ENCODE measurements around the gene ITGBL1. TPM values are rescaled to one million over a fixed set of nuclear protein-coding genes. Genes with fewer than 3 reads are reported as not detected.

The ITGBL1 gene
- total RNA-seq, 2 experiments from 2014 or later = not detected

GRCh38 chr13:101552786-101553185, 100.3 kb downstream of the ITGBL1 start:
- no peaks in the 10 kb centered on the region for H3K36me3 Mint-ChIP-seq
- no peak overlapping the region for H3K4me3 Mint-ChIP-seq
- no peaks in the 10 kb centered on the region for H3K9me3 Mint-ChIP-seq
- intact Hi-C loops (cut with micrococcal nuclease) = no loop called here
- peaks cover 1% of the 10 kb centered on the region for H3K27me3 Mint-ChIP-seq
- no peaks in the 10 kb centered on the region for H3K4me1 Mint-ChIP-seq (ENCODE audit: low read depth)
- H3K27ac Mint-ChIP-seq = no peak overlapping the region
- no peak for DNase-seq
- ChIA-PET CTCF (no interaction called here), POLR2A (no interaction called here)

- intact Hi-C loops (cut with micrococcal nuclease) = no loop called here
- CTCF ChIA-PET = interaction anchor here (0.7 kb wide), 1 partner anchor 380 kb away, joined by 3 read pairs; no protein-coding TSS in a partner anchor
- H3K9me3 Mint-ChIP-seq = no peaks in the 10 kb centered on the region
- H3K36me3 Mint-ChIP-seq = no peaks in the 10 kb centered on the region
- peaks cover 5% of the 10 kb centered on the region for H3K27me3 Mint-ChIP-seq
- no peak overlapping the region for H3K4me3 Mint-ChIP-seq
- POLR2A ChIA-PET = no interaction called here
- H3K27ac Mint-ChIP-seq = no peak overlapping the region
- DNase-seq = no peak
- no peaks in the 10 kb centered on the region for H3K4me1 Mint-ChIP-seq (ENCODE audit: low read depth)
These were observed 102.1 kb downstream of the ITGBL1 start for GRCh38 chr13:101554420-101555125.

GRCh38 chr13:101555610-101556009, 103.1 kb downstream of the ITGBL1 start:
- Mint-ChIP-seq H3K9me3 (no peaks in the 10 kb centered on the region), H3K27ac (no peak overlapping the region), H3K27me3 (peaks cover 7% of the 10 kb centered on the region), H3K4me1 (ENCODE audit: low read depth) (no peaks in the 10 kb centered on the region), H3K36me3 (no peaks in the 10 kb centered on the region), H3K4me3 (no peak overlapping the region)
- ChIA-PET CTCF (no interaction called here), POLR2A (no interaction called here)
- intact Hi-C loops (cut with micrococcal nuclease) = no loop called here
- no peak for DNase-seq

- Mint-ChIP-seq H3K36me3 (no peaks in the 10 kb centered on the region), H3K27me3 (peaks cover 11% of the 10 kb centered on the region), H3K4me3 (no peak overlapping the region), H3K9me3 (no peaks in the 10 kb centered on the region), H3K27ac (no peak overlapping the region), H3K4me1 (ENCODE audit: low read depth) (no peaks in the 10 kb centered on the region)
- no peak for DNase-seq
- ChIA-PET CTCF (no interaction called here), POLR2A (no interaction called here)
- intact Hi-C loops (cut with micrococcal nuclease) = no loop called here
These were observed 104.2 kb downstream of the ITGBL1 start for GRCh38 chr13:101556676-101557123.

- no peak overlapping the region for H3K4me3 Mint-ChIP-seq
- H3K27me3 Mint-ChIP-seq = peaks cover 4% of the 10 kb centered on the region
- ChIA-PET CTCF (no interaction called here), POLR2A (no interaction called here)
- no peak for DNase-seq
- no peaks in the 10 kb centered on the region for H3K9me3 Mint-ChIP-seq
- H3K36me3 Mint-ChIP-seq = no peaks in the 10 kb centered on the region
- intact Hi-C loops (cut with micrococcal nuclease) = no loop called here
- H3K27ac Mint-ChIP-seq = no peak overlapping the region
- no peaks in the 10 kb centered on the region for H3K4me1 Mint-ChIP-seq (ENCODE audit: low read depth)
These were observed 112.8 kb downstream of the ITGBL1 start for GRCh38 chr13:101565317-101565716.

GRCh38 chr13:101567841-101568240, 115.4 kb downstream of the ITGBL1 start:
- Mint-ChIP-seq H3K9me3 (no peaks in the 10 kb centered on the region), H3K27me3 (no peaks in the 10 kb centered on the region), H3K4me1 (ENCODE audit: low read depth) (no peaks in the 10 kb centered on the region), H3K36me3 (no peaks in the 10 kb centered on the region), H3K27ac (no peak overlapping the region), H3K4me3 (no peak overlapping the region)
- CTCF ChIA-PET = no interaction called here
- intact Hi-C loops (cut with micrococcal nuclease) = no loop called here
- DNase-seq = no peak
- POLR2A ChIA-PET = no interaction called here

- POLR2A ChIA-PET = no interaction called here
- H3K4me1 Mint-ChIP-seq (ENCODE audit: low read depth) = no peaks in the 10 kb centered on the region
- no peak for DNase-seq
- H3K27ac Mint-ChIP-seq = no peak overlapping the region
- no peaks in the 10 kb centered on the region for H3K27me3 Mint-ChIP-seq
- CTCF ChIA-PET = no interaction called here
- intact Hi-C loops (cut with micrococcal nuclease) = no loop called here
- H3K4me3 Mint-ChIP-seq = no peak overlapping the region
- H3K9me3 Mint-ChIP-seq = no peaks in the 10 kb centered on the region
- no peaks in the 10 kb centered on the region for H3K36me3 Mint-ChIP-seq
These were observed 117.3 kb downstream of the ITGBL1 start for GRCh38 chr13:101569807-101570206.

GRCh38 chr13:101570410-101570809, 117.9 kb downstream of the ITGBL1 start:
- DNase-seq = no peak
- ChIA-PET POLR2A (no interaction called here), CTCF (no interaction called here)
- H3K27me3 Mint-ChIP-seq = no peaks in the 10 kb centered on the region
- no peak overlapping the region for H3K4me3 Mint-ChIP-seq
- H3K36me3 Mint-ChIP-seq = no peaks in the 10 kb centered on the region
- no peaks in the 10 kb centered on the region for H3K4me1 Mint-ChIP-seq (ENCODE audit: low read depth)
- no peak overlapping the region for H3K27ac Mint-ChIP-seq
- H3K9me3 Mint-ChIP-seq = no peaks in the 10 kb centered on the region
- intact Hi-C loops (cut with micrococcal nuclease) = no loop called here

GRCh38 chr13:101572456-101572855, 120.0 kb downstream of the ITGBL1 start:
- Mint-ChIP-seq H3K27me3 (no peaks in the 10 kb centered on the region), H3K4me3 (no peak overlapping the region), H3K36me3 (no peaks in the 10 kb centered on the region), H3K4me1 (ENCODE audit: low read depth) (no peaks in the 10 kb centered on the region), H3K27ac (no peak overlapping the region), H3K9me3 (no peaks in the 10 kb centered on the region)
- intact Hi-C loops (cut with micrococcal nuclease) = no loop called here
- POLR2A ChIA-PET = no interaction called here
- DNase-seq = no peak
- CTCF ChIA-PET = no interaction called here

GRCh38 chr13:101575581-101575980, 123.1 kb downstream of the ITGBL1 start:
- Mint-ChIP-seq H3K4me1 (ENCODE audit: low read depth) (no peaks in the 10 kb centered on the region), H3K36me3 (no peaks in the 10 kb centered on the region), H3K9me3 (no peaks in the 10 kb centered on the region), H3K27ac (no peak overlapping the region), H3K4me3 (no peak overlapping the region), H3K27me3 (peaks cover 1% of the 10 kb centered on the region)
- ChIA-PET POLR2A (interaction anchor here (0.5 kb wide), 1 partner anchor 1524 kb away, joined by 3 read pairs; no protein-coding TSS in a partner anchor), CTCF (no interaction called here)
- intact Hi-C loops (cut with micrococcal nuclease) = no loop called here
- DNase-seq = no peak

- DNase-seq = no peak
- H3K27me3 Mint-ChIP-seq = peaks cover 3% of the 10 kb centered on the region
- intact Hi-C loops (cut with micrococcal nuclease) = no loop called here
- H3K27ac Mint-ChIP-seq = no peak overlapping the region
- H3K4me1 Mint-ChIP-seq (ENCODE audit: low read depth) = no peaks in the 10 kb centered on the region
- ChIA-PET CTCF (no interaction called here), POLR2A (no interaction called here)
- H3K4me3 Mint-ChIP-seq = no peak overlapping the region
- no peaks in the 10 kb centered on the region for H3K36me3 Mint-ChIP-seq
- no peaks in the 10 kb centered on the region for H3K9me3 Mint-ChIP-seq
These were observed 124.0 kb downstream of the ITGBL1 start for GRCh38 chr13:101576455-101576854.

GRCh38 chr13:101576977-101577376, 124.5 kb downstream of the ITGBL1 start:
- intact Hi-C loops (cut with micrococcal nuclease) = no loop called here
- POLR2A ChIA-PET = no interaction called here
- CTCF ChIA-PET = no interaction called here
- no peaks in the 10 kb centered on the region for H3K4me1 Mint-ChIP-seq (ENCODE audit: low read depth)
- no peak overlapping the region for H3K4me3 Mint-ChIP-seq
- no peaks in the 10 kb centered on the region for H3K9me3 Mint-ChIP-seq
- H3K27me3 Mint-ChIP-seq = peaks cover 3% of the 10 kb centered on the region
- H3K36me3 Mint-ChIP-seq = no peaks in the 10 kb centered on the region
- DNase-seq = no peak
- H3K27ac Mint-ChIP-seq = no peak overlapping the region

GRCh38 chr13:101579281-101579802, 126.9 kb downstream of the ITGBL1 start:
- H3K4me1 Mint-ChIP-seq (ENCODE audit: low read depth) = no peaks in the 10 kb centered on the region
- H3K27me3 Mint-ChIP-seq = peaks cover 3% of the 10 kb centered on the region
- no peaks in the 10 kb centered on the region for H3K9me3 Mint-ChIP-seq
- CTCF ChIA-PET = no interaction called here
- H3K36me3 Mint-ChIP-seq = no peaks in the 10 kb centered on the region
- POLR2A ChIA-PET = no interaction called here
- no peak overlapping the region for H3K27ac Mint-ChIP-seq
- intact Hi-C loops (cut with micrococcal nuclease) = no loop called here
- no peak overlapping the region for H3K4me3 Mint-ChIP-seq
- DNase-seq = no peak

All from activated CD4-positive, alpha-beta memory T cell treated with anti-CD3 and anti-CD28 coated beads for 36 hours (primary cell).